ENCODE results near the gene MAGI3.
A peak's percentile ranks its signal among the peaks of the same experiment; 100 is the strongest.

Gene MAGI3

GRCh38 chr1:113439277-113439670 is 49.0 kb downstream of the MAGI3 start:
- no peak overlapping the region for H3K4me3 ChIP-seq (ENCODE audit: control insufficient read depth, low read depth, low read length)
- DNase-seq (ENCODE audit: low read depth): no peak
- no peak for TF ChIP-seq CTCF (IDR thresholded peaks at IDR 0.05; ENCODE audit: control insufficient read depth, insufficient read depth, low read depth, low read length, missing control alignments)

GRCh38 chr1:113442131-113442530 is 51.8 kb downstream of the MAGI3 start:
- no peak for DNase-seq (ENCODE audit: low read depth)
- no peak overlapping the region for H3K4me3 ChIP-seq (ENCODE audit: control insufficient read depth, low read depth, low read length)
- no peak for TF ChIP-seq CTCF (IDR thresholded peaks at IDR 0.05; ENCODE audit: control insufficient read depth, insufficient read depth, low read depth, low read length, missing control alignments)

- DNase-seq (ENCODE audit: low read depth): no peak
- H3K4me3 ChIP-seq (ENCODE audit: control insufficient read depth, low read depth, low read length): no peak overlapping the region
- TF ChIP-seq CTCF (IDR thresholded peaks at IDR 0.05; ENCODE audit: control insufficient read depth, insufficient read depth, low read depth, low read length, missing control alignments): no peak
Measured at GRCh38 chr1:113444857-113445256, 54.5 kb downstream of the MAGI3 start.

- no peak for DNase-seq (ENCODE audit: low read depth)
- TF ChIP-seq CTCF (IDR thresholded peaks at IDR 0.05; ENCODE audit: control insufficient read depth, insufficient read depth, low read depth, low read length, missing control alignments): no peak
- H3K4me3 ChIP-seq (ENCODE audit: control insufficient read depth, low read depth, low read length): no peak overlapping the region
Measured at GRCh38 chr1:113451710-113452109, 61.4 kb downstream of the MAGI3 start.

GRCh38 chr1:113452921-113453770 is 62.8 kb downstream of the MAGI3 start:
- no peak for DNase-seq (ENCODE audit: low read depth)
- peak; percentile 55 for TF ChIP-seq CTCF (IDR thresholded peaks at IDR 0.05; ENCODE audit: control insufficient read depth, insufficient read depth, low read depth, low read length, missing control alignments)
- H3K4me3 ChIP-seq (ENCODE audit: control insufficient read depth, low read depth, low read length): no peak overlapping the region

- no peak overlapping the region for H3K4me3 ChIP-seq (ENCODE audit: control insufficient read depth, low read depth, low read length)
- TF ChIP-seq CTCF (IDR thresholded peaks at IDR 0.05; ENCODE audit: control insufficient read depth, insufficient read depth, low read depth, low read length, missing control alignments): no peak
- no peak for DNase-seq (ENCODE audit: low read depth)
Measured at GRCh38 chr1:113453771-113454083, 63.4 kb downstream of the MAGI3 start.
